CD8-positive, alpha-beta memory T cell (primary cell): ENCODE results near the gene FN3KRP. TPM values are rescaled to one million over a fixed set of nuclear protein-coding genes. Genes with fewer than 3 reads are reported as not detected.

Experiments
- CTCF ChIA-PET: fragments of 350-600 bp; sonication (Branson Sonifier 250); formaldehyde crosslinking; loops from one replicate; lab custom pipeline; 2021; ENCODE audit warnings: antibody characterized with exemption; lab: Charles Lee
- POLR2A ChIA-PET: fragments of 350-600 bp; sonication (Branson Sonifier 250); formaldehyde crosslinking; loops from one replicate; lab custom pipeline; 2021; ENCODE audit warnings: antibody characterized with exemption; lab: Charles Lee
- DNase-seq, 5 donors: peaks; one replicate each; pipeline versions ENCODE4 v3.0.0 to v3.0.0-alpha.2; 2020 to 2022; ENCODE audit warnings: mixed read lengths in 1 of 5
- H3K27ac ChIP-seq: one replicate; pipeline ENCODE4 v1.7.0; 2013; ENCODE audit warnings: low read depth, mild to moderate bottlenecking, low read length, moderate library complexity
- H3K27me3 ChIP-seq: 2 replicates; pipeline ENCODE4 v1.7.0; 2013; ENCODE audit warnings: low read length, mild to moderate bottlenecking; ENCODE audit not compliant: insufficient read depth, poor library complexity, severe bottlenecking
- H3K36me3 ChIP-seq: 2 replicates; pipeline ENCODE4 v1.7.0; 2013; ENCODE audit warnings: mild to moderate bottlenecking, low read length, moderate library complexity; ENCODE audit not compliant: insufficient read depth
- H3K4me1 ChIP-seq: 2 replicates; pipeline ENCODE4 v1.7.0; 2013; ENCODE audit warnings: mild to moderate bottlenecking, low read length, moderate library complexity; ENCODE audit not compliant: insufficient read depth
- H3K4me3 ChIP-seq: 2 replicates; pipeline ENCODE4 v1.7.0; 2013; ENCODE audit warnings: mild to moderate bottlenecking, low read length
- H3K9me3 ChIP-seq: 2 replicates; pipeline ENCODE4 v1.7.0; 2013; ENCODE audit warnings: mild to moderate bottlenecking, low read length
- H3K27ac Mint-ChIP-seq, 8 donors: one replicate each; pipeline ENCODE4 v1.8.0; 2020 to 2021; ENCODE audit warnings: mixed read lengths in 8 of 8, mild to moderate bottlenecking in 6 of 8, inconsistent platforms in 3 of 8, moderate library complexity in 3 of 8
- H3K27me3 Mint-ChIP-seq, 2 donors: one replicate each; pipeline ENCODE4 v1.8.0; 2020 to 2021; ENCODE audit warnings: mixed read lengths in 2 of 2, mild to moderate bottlenecking in 1 of 2, moderate library complexity in 1 of 2
- H3K36me3 Mint-ChIP-seq, 3 donors: one replicate each; pipeline ENCODE4 v1.8.0; 2020 to 2021; ENCODE audit warnings: mixed read lengths in 3 of 3, inconsistent platforms in 1 of 3, mild to moderate bottlenecking in 1 of 3
- H3K4me1 Mint-ChIP-seq, 3 donors: one replicate each; pipeline ENCODE4 v1.8.0; 2020 to 2021; ENCODE audit warnings: mixed read lengths in 3 of 3, inconsistent platforms in 1 of 3, mild to moderate bottlenecking in 1 of 3
- H3K4me3 Mint-ChIP-seq, 7 donors: one replicate each; pipeline ENCODE4 v1.8.0; 2020 to 2021; ENCODE audit warnings: mixed read lengths in 7 of 7, mild to moderate bottlenecking in 6 of 7, moderate library complexity in 4 of 7, inconsistent platforms in 2 of 7
- H3K9me3 Mint-ChIP-seq, 5 donors: one replicate each; pipeline ENCODE4 v1.8.0; 2020 to 2022; ENCODE audit warnings: mixed read lengths in 5 of 5, mild to moderate bottlenecking in 3 of 5, moderate library complexity in 2 of 5, inconsistent platforms in 1 of 5
- polyA plus RNA-seq: library from polyadenylated mRNA; unstranded; fragments of 300-500 nt; fragmentation: Illumina TruSeq; gene quantifications from one replicate; pipeline ENCODE4 v1.2.3, GENCODE V29; 2021
- total RNA-seq, 2 experiments: library from RNA; stranded (reverse); gene quantifications; one replicate each; pipeline ENCODE4 v1.2.3, GENCODE V29; 2021

The FN3KRP gene
- total and polyA plus RNA-seq, 3 experiments from 2014 or later = 20.7 to 39.9 (median 39.0) TPM

DNA sequence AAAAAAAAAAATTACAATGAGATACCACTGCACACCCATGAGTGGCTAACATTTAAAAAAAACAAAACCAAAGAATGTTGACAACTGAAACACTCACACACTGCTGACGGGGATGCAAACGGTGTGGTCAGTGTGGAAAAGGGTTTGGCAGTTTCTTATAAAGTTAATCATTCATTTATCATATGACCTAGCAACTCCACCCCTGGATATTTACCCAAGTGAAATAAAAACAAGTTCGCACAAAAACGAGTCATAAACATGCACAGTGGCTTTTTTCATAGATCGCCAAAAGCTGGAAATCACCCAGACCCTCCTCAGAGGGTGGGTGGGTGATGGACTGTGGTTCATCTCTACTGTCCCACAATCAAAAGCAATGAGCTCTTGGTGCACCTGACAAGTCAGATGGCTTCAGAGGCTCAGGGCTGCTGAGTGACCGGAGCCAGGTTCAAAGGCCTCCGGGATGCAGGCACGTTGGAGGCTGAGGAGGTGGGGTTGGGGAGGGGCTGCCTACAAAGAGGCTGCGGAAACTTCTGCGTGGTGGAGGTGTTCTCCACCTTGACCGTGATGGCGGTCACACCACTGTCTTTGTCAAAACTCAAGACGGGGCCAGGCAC, 32.2 kb upstream of the FN3KRP start:
- POLR2A ChIA-PET = no interaction called here
- H3K4me1 Mint-ChIP-seq = no peaks in the 10 kb centered on the region

DNA sequence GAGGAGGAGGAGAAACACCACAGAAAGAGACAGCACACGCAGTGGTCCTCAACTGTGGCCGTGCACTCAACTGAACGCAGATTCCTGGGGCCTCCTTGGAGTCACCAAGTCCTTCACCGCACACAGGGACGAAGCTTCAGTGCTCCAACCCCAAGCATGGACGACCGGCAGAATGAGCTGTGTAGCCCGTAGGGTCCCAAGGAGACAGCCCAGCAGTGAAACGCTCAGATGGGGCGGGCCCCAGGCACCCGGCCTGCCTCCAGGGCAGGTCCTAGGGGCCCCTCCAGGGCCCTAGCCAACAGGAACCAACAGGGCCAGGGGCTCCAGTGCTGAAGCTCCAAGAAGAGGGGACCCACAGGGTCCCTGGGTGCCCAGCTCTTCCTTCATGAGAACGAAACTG, 31.2 kb upstream of the FN3KRP start:
- Mint-ChIP-seq H3K4me1 (no peaks in the 10 kb centered on the region), H3K27me3 (no peaks in the 10 kb centered on the region), H3K4me3 (no peak overlapping the region), H3K27ac (no peak overlapping the region), H3K36me3 (peaks cover 4 to 11% (median 7%) of the 10 kb centered on the region in 3 donors), H3K9me3 (peaks cover 4 to 13% (median 10%) of the 10 kb centered on the region in 5 donors)
- Histone ChIP-seq H3K27me3 (no peaks in the 10 kb centered on the region), H3K4me3 (no peak overlapping the region), H3K27ac (no peak overlapping the region), H3K36me3 (no peaks in the 10 kb centered on the region), H3K4me1 (no peaks in the 10 kb centered on the region), H3K9me3 (peaks cover 4% of the 10 kb centered on the region)
- DNase-seq = no peak
- CTCF ChIA-PET = no interaction called here
- POLR2A ChIA-PET = no interaction called here

More for the DNA sequence above, 32.2 kb upstream of the FN3KRP start:
- H3K27ac Mint-ChIP-seq = no peak overlapping the region
- Histone ChIP-seq H3K36me3 (no peaks in the 10 kb centered on the region), H3K27me3 (no peaks in the 10 kb centered on the region), H3K9me3 (peaks cover 4% of the 10 kb centered on the region), H3K27ac (no peak overlapping the region), H3K4me3 (no peak overlapping the region), H3K4me1 (no peaks in the 10 kb centered on the region)
- H3K9me3 Mint-ChIP-seq = peaks cover 4 to 13% (median 10%) of the 10 kb centered on the region in 5 donors
- CTCF ChIA-PET = no interaction called here
- no peak for DNase-seq
- H3K27me3 Mint-ChIP-seq = no peaks in the 10 kb centered on the region
- H3K36me3 Mint-ChIP-seq = peaks cover 2 to 11% (median 4%) of the 10 kb centered on the region in 3 donors
- no peak overlapping the region for H3K4me3 Mint-ChIP-seq

- Mint-ChIP-seq H3K9me3 (peaks cover 4 to 9% (median 8%) of the 10 kb centered on the region in 5 donors), H3K4me3 (no peak overlapping the region), H3K36me3 (peaks cover 6 to 10% (median 7%) of the 10 kb centered on the region in 3 donors), H3K4me1 (no peaks in the 10 kb centered on the region), H3K27me3 (no peaks in the 10 kb centered on the region), H3K27ac (no peak overlapping the region)
- Histone ChIP-seq H3K36me3 (no peaks in the 10 kb centered on the region), H3K9me3 (no peaks in the 10 kb centered on the region), H3K27ac (no peak overlapping the region), H3K4me3 (no peak overlapping the region), H3K4me1 (no peaks in the 10 kb centered on the region), H3K27me3 (no peaks in the 10 kb centered on the region)
- ChIA-PET CTCF (no interaction called here), POLR2A (no interaction called here)
- DNase-seq = peak in 1 of 5 donors; percentile 41
These were observed 29.9 kb upstream of the FN3KRP start for GRCh38 chr17:82686366-82687324.

GRCh38 chr17:82687375-82687861, 29.1 kb upstream of the FN3KRP start:
- Histone ChIP-seq H3K4me3 (no peak overlapping the region), H3K9me3 (no peaks in the 10 kb centered on the region), H3K36me3 (no peaks in the 10 kb centered on the region), H3K27me3 (no peaks in the 10 kb centered on the region), H3K4me1 (no peaks in the 10 kb centered on the region), H3K27ac (no peak overlapping the region)
- ChIA-PET CTCF (no interaction called here), POLR2A (no interaction called here)
- H3K36me3 Mint-ChIP-seq = peaks cover 2 to 6% (median 3%) of the 10 kb centered on the region in 3 donors
- peaks cover 0 to 2% (median under 1%) of the 10 kb centered on the region in 5 donors for H3K9me3 Mint-ChIP-seq
- H3K27ac Mint-ChIP-seq = no peak overlapping the region
- DNase-seq = peak in 1 of 5 donors; percentile 3
- no peaks in the 10 kb centered on the region for H3K4me1 Mint-ChIP-seq
- H3K4me3 Mint-ChIP-seq = no peak overlapping the region
- no peaks in the 10 kb centered on the region for H3K27me3 Mint-ChIP-seq

GRCh38 chr17:82687871-82688270, 28.6 kb upstream of the FN3KRP start:
- Mint-ChIP-seq H3K27me3 (no peaks in the 10 kb centered on the region), H3K4me1 (no peaks in the 10 kb centered on the region), H3K27ac (no peak overlapping the region), H3K36me3 (peaks cover 0 to 6% (median 3%) of the 10 kb centered on the region in 3 donors), H3K9me3 (peaks cover 0 to 2% (median 0%) of the 10 kb centered on the region in 5 donors), H3K4me3 (no peak overlapping the region)
- H3K4me3 ChIP-seq = no peak overlapping the region
- H3K27me3 ChIP-seq = no peaks in the 10 kb centered on the region
- no peaks in the 10 kb centered on the region for H3K36me3 ChIP-seq
- ChIA-PET POLR2A (no interaction called here), CTCF (no interaction called here)
- DNase-seq = no peak
- no peak overlapping the region for H3K27ac ChIP-seq
- H3K9me3 ChIP-seq = no peaks in the 10 kb centered on the region
- H3K4me1 ChIP-seq = no peaks in the 10 kb centered on the region

- no peak for DNase-seq
- Mint-ChIP-seq H3K4me1 (no peaks in the 10 kb centered on the region), H3K27me3 (no peaks in the 10 kb centered on the region), H3K9me3 (peaks cover 0 to 3% (median 2%) of the 10 kb centered on the region in 5 donors), H3K4me3 (no peak overlapping the region), H3K27ac (peak overlapping the region in 1 of 8 donors; percentile 22), H3K36me3 (peaks cover 3 to 8% (median 5%) of the 10 kb centered on the region in 3 donors)
- ChIA-PET CTCF (no interaction called here), POLR2A (no interaction called here)
- Histone ChIP-seq H3K27me3 (no peaks in the 10 kb centered on the region), H3K36me3 (no peaks in the 10 kb centered on the region), H3K4me3 (no peak overlapping the region), H3K27ac (no peak overlapping the region), H3K9me3 (no peaks in the 10 kb centered on the region), H3K4me1 (no peaks in the 10 kb centered on the region)
These were observed 27.4 kb upstream of the FN3KRP start for GRCh38 chr17:82689077-82689476.

GRCh38 chr17:82690786-82691489, 25.6 kb upstream of the FN3KRP start:
- H3K4me3 Mint-ChIP-seq = no peak overlapping the region
- no peak for DNase-seq
- ChIA-PET POLR2A (no interaction called here), CTCF (interaction anchor here (1.5 kb wide), 1 partner anchor 22 kb away, joined by 3 read pairs; no protein-coding TSS in a partner anchor)
- Histone ChIP-seq H3K4me1 (no peaks in the 10 kb centered on the region), H3K4me3 (no peak overlapping the region), H3K9me3 (no peaks in the 10 kb centered on the region), H3K36me3 (no peaks in the 10 kb centered on the region), H3K27me3 (no peaks in the 10 kb centered on the region), H3K27ac (no peak overlapping the region)
- no peaks in the 10 kb centered on the region for H3K4me1 Mint-ChIP-seq
- peaks cover 0 to 6% of the 10 kb centered on the region in 2 donors for H3K27me3 Mint-ChIP-seq
- H3K36me3 Mint-ChIP-seq = peaks cover 8 to 14% (median 10%) of the 10 kb centered on the region in 3 donors
- H3K9me3 Mint-ChIP-seq = peaks cover 5 to 14% (median 10%) of the 10 kb centered on the region in 5 donors
- H3K27ac Mint-ChIP-seq = no peak overlapping the region
